Measurements from ENCODE around the gene NTSR1. TPM values are rescaled to one million over a fixed set of nuclear protein-coding genes. Genes with fewer than 3 reads are reported as not detected.

The NTSR1 gene
- total RNA-seq, 4 donors from 2014 or later: 0.67 TPM; not detected in 3

GRCh38 chr20:62694106-62694505 lies 14.5 kb upstream of the NTSR1 start:
- Histone ChIP-seq H3K27ac (no peak overlapping the region), H3K4me3 (replicated peaks in 1 of 3) (no peak overlapping the region), H3K4me1 (no peaks in the 10 kb centered on the region), H3K36me3 (no peaks in the 10 kb centered on the region), H3K27me3 (no peaks in the 10 kb centered on the region), H3K9me3 (no peaks in the 10 kb centered on the region)
- intact Hi-C loops (cut with DNase I): no loop called here
- TF ChIP-seq POLR2A (IDR thresholded peaks at IDR 0.05) (no peak), CTCF (IDR thresholded peaks at IDR 0.05) (no peak)
- no peak for DNase-seq
- 85 to 96% methylated on average over 4 to 7 of the region's 10 CpGs for WGBS, 2 donors

DNA sequence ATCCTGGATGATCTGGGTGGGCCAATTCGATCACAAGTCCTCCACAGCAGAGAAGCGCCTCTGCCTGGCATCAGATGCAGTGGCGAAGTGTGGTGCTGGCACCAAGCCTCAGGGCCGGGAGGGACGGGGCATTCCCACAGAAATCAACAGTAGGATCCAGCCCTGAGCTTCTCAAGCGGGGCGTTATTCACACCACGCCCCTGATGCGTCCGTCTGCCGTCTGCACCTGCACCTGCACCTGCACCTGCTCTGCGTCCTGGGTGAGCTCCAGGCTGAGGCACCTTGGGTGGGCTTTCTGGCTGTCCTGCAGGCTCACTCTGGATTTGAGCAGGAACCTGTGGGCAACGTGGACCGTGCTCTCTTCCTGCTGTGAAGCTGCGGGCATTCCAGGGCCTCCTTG lies 13.8 kb upstream of the NTSR1 start:
- H3K4me3 ChIP-seq (replicated peaks in 1 of 3): no peak overlapping the region
- DNase-seq: no peak
- no peaks in the 10 kb centered on the region for H3K9me3 ChIP-seq
- H3K4me1 ChIP-seq: no peaks in the 10 kb centered on the region
- TF ChIP-seq POLR2A (IDR thresholded peaks at IDR 0.05) (no peak), CTCF (IDR thresholded peaks at IDR 0.05) (no peak)
- 76 to 84% methylated on average over 9 to 15 of the region's 15 CpGs for WGBS, 2 donors
- no peak overlapping the region for H3K27ac ChIP-seq
- H3K27me3 ChIP-seq: no peaks in the 10 kb centered on the region
- no peaks in the 10 kb centered on the region for H3K36me3 ChIP-seq
- intact Hi-C loops (cut with DNase I): no loop called here

- intact Hi-C loops (cut with DNase I): no loop called here
- WGBS, 2 donors: 84 to 88% methylated on average over 25 to 31 of the region's 32 CpGs
- TF ChIP-seq CTCF (IDR thresholded peaks at IDR 0.05): no peak
- TF ChIP-seq POLR2A (IDR thresholded peaks at IDR 0.05): no peak
Observed at GRCh38 chr20:62695448-62696414, 12.9 kb upstream of the NTSR1 start.

GRCh38 chr20:62696434-62696957 lies 12.1 kb upstream of the NTSR1 start:
- Histone ChIP-seq H3K4me3 (replicated peaks in 1 of 3) (no peak overlapping the region), H3K4me1 (no peaks in the 10 kb centered on the region), H3K27ac (no peak overlapping the region), H3K27me3 (no peaks in the 10 kb centered on the region), H3K36me3 (no peaks in the 10 kb centered on the region), H3K9me3 (no peaks in the 10 kb centered on the region)
- DNase-seq: no peak
- intact Hi-C loops (cut with DNase I): no loop called here
- no peak for TF ChIP-seq POLR2A (IDR thresholded peaks at IDR 0.05)
- TF ChIP-seq CTCF (IDR thresholded peaks at IDR 0.05): no peak
- WGBS, 2 donors: 56 to 67% methylated on average over 16 of the region's 16 CpGs

More at GRCh38 chr20:62695448-62696414, 12.9 kb upstream of the NTSR1 start:
- no peak for DNase-seq
- H3K27me3 ChIP-seq: no peaks in the 10 kb centered on the region
- H3K36me3 ChIP-seq: no peaks in the 10 kb centered on the region
- no peak overlapping the region for H3K4me3 ChIP-seq (replicated peaks in 1 of 3)
- H3K9me3 ChIP-seq: no peaks in the 10 kb centered on the region
- H3K4me1 ChIP-seq: no peaks in the 10 kb centered on the region
- H3K27ac ChIP-seq: no peak overlapping the region

- H3K27ac ChIP-seq: no peak overlapping the region
- DNase-seq: no peak
- intact Hi-C loops (cut with DNase I): no loop called here
- no peaks in the 10 kb centered on the region for H3K36me3 ChIP-seq
- H3K4me1 ChIP-seq: no peaks in the 10 kb centered on the region
- WGBS, 2 donors: 84 to 86% methylated on average over 6 to 10 of the region's 10 CpGs
- no peak overlapping the region for H3K4me3 ChIP-seq (replicated peaks in 1 of 3)
- H3K27me3 ChIP-seq: no peaks in the 10 kb centered on the region
- TF ChIP-seq POLR2A (IDR thresholded peaks at IDR 0.05) (no peak), CTCF (IDR thresholded peaks at IDR 0.05) (no peak)
- no peaks in the 10 kb centered on the region for H3K9me3 ChIP-seq
Observed at GRCh38 chr20:62696989-62697388, 11.6 kb upstream of the NTSR1 start.
